ENCODE data around the gene DPYSL4. TPM values are rescaled to one million over a fixed set of nuclear protein-coding genes. Genes with fewer than 3 reads are reported as not detected.

Gene DPYSL4
- total and polyA plus RNA-seq, 2 experiments from 2014 or later = 10.6 to 23.9 TPM

DNA sequence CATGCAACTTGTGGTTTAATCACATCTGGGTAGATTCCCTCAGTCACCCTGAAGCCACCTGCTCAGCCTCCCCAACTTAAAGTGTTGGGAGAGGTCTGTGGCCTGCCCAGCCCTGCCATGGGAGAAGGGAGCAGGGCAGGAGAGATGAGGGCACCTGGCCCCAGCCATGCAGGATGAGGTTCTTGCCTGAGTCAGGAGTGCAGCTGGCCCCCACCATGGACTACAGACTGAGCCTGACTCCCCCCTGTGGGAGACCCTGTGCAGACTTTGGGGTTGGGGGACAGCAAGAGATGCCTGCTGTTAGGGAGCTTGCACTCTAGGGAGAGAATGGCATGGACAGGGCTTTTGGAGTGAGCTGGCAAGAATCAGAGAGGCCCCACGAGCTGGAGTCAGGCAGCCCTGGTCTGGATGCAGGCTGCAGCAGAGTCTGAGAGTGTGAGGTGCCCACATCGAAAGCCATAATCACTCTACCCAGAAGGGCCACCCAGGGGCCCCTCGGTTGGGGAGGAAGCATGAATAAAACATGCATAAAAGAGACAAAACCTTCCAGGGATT lies 34.7 kb upstream of the DPYSL4 start (continued):
- TF ChIP-seq ZNF462 (CRISPR knock-in tag; IDR thresholded peaks at IDR 0.05) = no peak
- no peak for TF ChIP-seq REST (IDR thresholded peaks at IDR 0.05; ENCODE audit: unreplicated experiment)

GRCh38 chr10:132152896-132153580 lies 33.7 kb upstream of the DPYSL4 start:
- DNase-seq (ENCODE audit: low spot score) = no peak
- H3K36me3 ChIP-seq (ENCODE audit: insufficient read depth) = no peaks in the 10 kb centered on the region
- no peaks in the 10 kb centered on the region for H3K79me2 ChIP-seq (replicated peaks; ENCODE audit: insufficient read depth)
- TF ChIP-seq ZNF331 (CRISPR knock-in tag; IDR thresholded peaks at IDR 0.05; ENCODE audit: low read depth) (no peak), CTCF (conservative IDR thresholded peaks at IDR 0.05; ENCODE audit: low read depth in 2 of 2) (no peak), CREB1 (CRISPR knock-in tag; IDR thresholded peaks at IDR 0.05; ENCODE audit: low read depth) (no peak), NANOG (IDR thresholded peaks at IDR 0.05; ENCODE audit: borderline replicate concordance) (no peak), POLR2AphosphoS5 (IDR thresholded peaks at IDR 0.05; ENCODE audit: low read depth) (no peak)
- TF ChIP-seq, protein P1, sequence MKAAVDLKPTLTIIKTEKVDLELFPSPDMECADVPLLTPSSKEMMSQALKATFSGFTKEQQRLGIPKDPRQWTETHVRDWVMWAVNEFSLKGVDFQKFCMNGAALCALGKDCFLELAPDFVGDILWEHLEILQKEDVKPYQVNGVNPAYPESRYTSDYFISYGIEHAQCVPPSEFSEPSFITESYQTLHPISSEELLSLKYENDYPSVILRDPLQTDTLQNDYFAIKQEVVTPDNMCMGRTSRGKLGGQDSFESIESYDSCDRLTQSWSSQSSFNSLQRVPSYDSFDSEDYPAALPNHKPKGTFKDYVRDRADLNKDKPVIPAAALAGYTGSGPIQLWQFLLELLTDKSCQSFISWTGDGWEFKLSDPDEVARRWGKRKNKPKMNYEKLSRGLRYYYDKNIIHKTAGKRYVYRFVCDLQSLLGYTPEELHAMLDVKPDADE (IDR thresholded peaks at IDR 0.05) = no peak
- ATAC-seq = no peak
- H3K9me3 Mint-ChIP-seq = no peaks in the 10 kb centered on the region
- peaks cover 4% of the 10 kb centered on the region for H3K9me2 ChIP-seq (ENCODE audit: insufficient read depth)
- H3K4me2 ChIP-seq = no peak overlapping the region
- H3K4me3 Mint-ChIP-seq = no peak overlapping the region
- no peaks in the 10 kb centered on the region for H4K20me1 ChIP-seq (replicated peaks; ENCODE audit: insufficient read depth)
- H3K27me3 Mint-ChIP-seq (ENCODE audit: insufficient read depth, low read depth, poor library complexity) = peaks cover 9% of the 10 kb centered on the region
- peaks cover under 1% of the 10 kb centered on the region; the same call in 1 of the 2 replicates for H3F3A ChIP-seq (replicated peaks; ENCODE audit: low read depth)
- no peaks in the 10 kb centered on the region for H3K27me3 ChIP-seq (ENCODE audit: insufficient read depth)
- no peaks in the 10 kb centered on the region for H3K36me3 Mint-ChIP-seq (ENCODE audit: low read depth)
- peaks cover 5% of the 10 kb centered on the region; the same call in 2 of the 3 replicates for H3K4me1 Mint-ChIP-seq
- no peak overlapping the region for H3K4me3 ChIP-seq
- no peak overlapping the region for H2AFZ ChIP-seq
- H3K27ac Mint-ChIP-seq = no peak overlapping the region
- no peaks in the 10 kb centered on the region for H3K4me1 ChIP-seq (ENCODE audit: insufficient read depth)
- no peak overlapping the region for H3K27ac ChIP-seq (ENCODE audit: low read depth)

Measured in GM23338 (cell line).